Cardiac muscle cell (in vitro differentiated cells and primary cell): ENCODE measurements around the gene CCDC85C. TPM values are rescaled to one million over a fixed set of nuclear protein-coding genes. Genes with fewer than 3 reads are reported as not detected.
A peak's percentile ranks its signal among the peaks of the same experiment; 100 is the strongest.

Experiments used
- DNase-seq, 2 donors: peaks; one replicate each; pipeline versions ENCODE4 v3.0.0 to v3.0.0-alpha.2; 2010 to 2017; ENCODE audit warnings: low read depth in 1 of 2, low spot score in 1 of 2
- H3K27ac ChIP-seq: fragments of 200-600 bp; sonication (generic); 2 replicates; pipeline ENCODE4 v1.5.1; 2016
- H3K27me3 ChIP-seq: fragments of 200-600 bp; sonication (generic); 2 replicates; pipeline ENCODE4 v1.6.0; 2016; ENCODE audit warnings: control low read depth
- H3K36me3 ChIP-seq: fragments of 200-600 bp; sonication (generic); 2 replicates; pipeline ENCODE4 v1.5.1; 2016; ENCODE audit warnings: control low read depth
- H3K4me1 ChIP-seq: fragments of 200-600 bp; sonication (generic); 2 replicates; pipeline ENCODE4 v1.8.1; 2017; ENCODE audit warnings: low read depth, mild to moderate bottlenecking, mixed run types
- H3K4me3 ChIP-seq: fragments of 200-600 bp; sonication (generic); 2 replicates; pipeline ENCODE4 v1.5.1; 2016; ENCODE audit warnings: mild to moderate bottlenecking
- H3K9me3 ChIP-seq: fragments of 200-600 bp; sonication (generic); 2 replicates; pipeline ENCODE4 v1.5.1; 2017; ENCODE audit warnings: low read depth, mild to moderate bottlenecking, control low read depth
- CTCF ChIP-seq: IDR thresholded peaks from 2 replicates; pipeline ENCODE4 v1.5.1; 2012; ENCODE audit warnings: low read depth, mild to moderate bottlenecking, low read length
- polyA plus RNA-seq: library from polyadenylated mRNA; unstranded; fragments of >200 nt; fragmentation: Nextera tagmentation; extraction: Ambion mirVana; gene quantifications from 2 replicates; pipeline ENCODE4 v1.2.1, GENCODE V29; 2016
- total RNA-seq: library from RNA; depleted of rRNA; stranded (reverse); fragments of >200 nt; gene quantifications from 2 replicates; pipeline ENCODE4 v1.2.3, GENCODE V29; 2016

Gene CCDC85C
- total and polyA plus RNA-seq, 2 experiments from 2014 or later = 39.6 to 45.7 TPM

GRCh38 chr14:99606359-99606758, 2.4 kb upstream of the CCDC85C start:
- H3K27ac ChIP-seq = no peak overlapping the region

GRCh38 chr14:99605299-99605961, 1.4 kb upstream of the CCDC85C start:
- peak; percentile 62 to 71 for DNase-seq
- Histone ChIP-seq H3K27me3 (no peaks in the 10 kb centered on the region), H3K9me3 (no peaks in the 10 kb centered on the region), H3K27ac (peak overlapping the region; percentile 93), H3K4me3 (peak overlapping the region; percentile 52), H3K36me3 (no peaks in the 10 kb centered on the region), H3K4me1 (peaks cover 24% of the 10 kb centered on the region)
- TF ChIP-seq CTCF = no peak

More at GRCh38 chr14:99606359-99606758, 2.4 kb upstream of the CCDC85C start:
- Histone ChIP-seq H3K9me3 (no peaks in the 10 kb centered on the region), H3K4me1 (peaks cover 15% of the 10 kb centered on the region), H3K36me3 (no peaks in the 10 kb centered on the region), H3K4me3 (no peak overlapping the region), H3K27me3 (no peaks in the 10 kb centered on the region)
- TF ChIP-seq CTCF = no peak
- DNase-seq = no peak

GRCh38 chr14:99604766-99605298, 825 bp upstream of the CCDC85C start:
- H3K36me3 ChIP-seq = no peaks in the 10 kb centered on the region
- peak; percentile 43 to 78 for DNase-seq
- TF ChIP-seq CTCF = no peak
- no peaks in the 10 kb centered on the region for H3K9me3 ChIP-seq
- H3K4me3 ChIP-seq = peak overlapping the region; percentile 52
- H3K27me3 ChIP-seq = no peaks in the 10 kb centered on the region
- peaks cover 30% of the 10 kb centered on the region for H3K4me1 ChIP-seq
- H3K27ac ChIP-seq = peak overlapping the region; percentile 93

GRCh38 chr14:99604278-99604765, 315 bp upstream of the CCDC85C start:
- peak overlapping the region; percentile 93 for H3K27ac ChIP-seq
- no peaks in the 10 kb centered on the region for H3K36me3 ChIP-seq
- H3K4me1 ChIP-seq = peaks cover 34% of the 10 kb centered on the region
- TF ChIP-seq CTCF = no peak
- peak overlapping the region; percentile 52 for H3K4me3 ChIP-seq
- DNase-seq = peak; percentile 98
- H3K27me3 ChIP-seq = no peaks in the 10 kb centered on the region
- H3K9me3 ChIP-seq = no peaks in the 10 kb centered on the region

GRCh38 chr14:99602788-99603415, 1.1 kb downstream of the CCDC85C start:
- peak in 1 of 2 donors; percentile 42 for DNase-seq
- no peak for TF ChIP-seq CTCF
- Histone ChIP-seq H3K4me3 (peak overlapping the region; percentile 50), H3K27me3 (no peaks in the 10 kb centered on the region), H3K9me3 (no peaks in the 10 kb centered on the region), H3K36me3 (no peaks in the 10 kb centered on the region), H3K27ac (no peak overlapping the region), H3K4me1 (peaks cover 37% of the 10 kb centered on the region)
